HG02588 (cell line): Measurements from ENCODE around the gene NQO2.

Source experiments
- ATAC-seq: cut with Tn5 transposase; IDR thresholded peaks from one replicate; pipeline ENCODE4 v1.9.1; 2021; ENCODE audit warnings: mild to moderate bottlenecking, moderate library complexity; ENCODE audit not compliant: unreplicated experiment

Gene NQO2, protein sequence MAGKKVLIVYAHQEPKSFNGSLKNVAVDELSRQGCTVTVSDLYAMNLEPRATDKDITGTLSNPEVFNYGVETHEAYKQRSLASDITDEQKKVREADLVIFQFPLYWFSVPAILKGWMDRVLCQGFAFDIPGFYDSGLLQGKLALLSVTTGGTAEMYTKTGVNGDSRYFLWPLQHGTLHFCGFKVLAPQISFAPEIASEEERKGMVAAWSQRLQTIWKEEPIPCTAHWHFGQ

DNA sequence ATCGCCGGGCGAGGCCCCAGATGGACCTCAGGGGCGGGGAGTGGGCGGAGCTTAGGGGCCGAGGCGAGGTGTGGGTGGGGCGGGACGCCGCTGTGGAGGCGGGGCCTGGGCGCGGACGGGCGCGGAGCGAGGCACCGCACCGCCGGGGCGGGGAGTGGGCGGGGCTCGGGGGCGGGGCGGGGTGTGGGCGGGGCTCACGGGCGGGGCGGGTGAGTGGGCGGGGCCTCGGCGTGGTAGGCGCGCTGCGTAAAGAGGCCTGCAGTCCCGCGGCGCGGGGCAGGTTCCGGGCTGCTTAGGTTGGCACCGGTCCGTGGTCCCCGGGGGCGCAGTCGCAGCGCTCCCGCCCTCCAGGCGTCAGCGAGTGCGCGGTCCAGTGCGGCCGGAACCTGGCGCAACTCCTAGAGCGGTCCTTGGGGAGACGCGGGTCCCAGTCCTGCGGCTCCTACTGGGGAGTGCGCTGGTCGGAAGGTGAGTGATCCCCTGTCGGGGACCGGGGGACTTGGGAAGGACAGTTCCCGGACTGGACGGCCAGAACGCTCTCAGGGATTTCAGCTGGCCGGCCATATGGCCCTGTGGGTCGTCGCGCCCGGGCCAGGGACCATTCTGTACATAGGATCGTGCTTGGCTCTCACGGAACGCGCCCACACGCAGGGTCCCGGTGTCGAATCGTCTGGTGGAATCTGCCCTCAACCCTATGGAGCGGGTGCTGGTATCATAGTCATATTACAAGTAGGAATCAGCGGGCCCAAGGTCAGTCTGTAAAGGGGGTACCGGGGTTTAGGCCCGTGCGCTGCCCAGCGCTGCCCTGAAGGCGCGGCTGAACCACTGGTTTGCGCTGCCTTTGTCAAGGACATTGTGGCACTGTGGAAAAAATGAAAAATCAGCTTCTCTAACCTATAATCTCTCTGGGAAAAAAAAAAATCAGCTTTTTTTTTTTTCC is at the start of gene NQO2:
Gene NQO2, plus strand, starts transcription at position 277 of the 940 bp plus-strand sequence. CDS start 6,659 bp downstream, outside the sequence.
- ATAC-seq, result peak; percentile 72

DNA sequence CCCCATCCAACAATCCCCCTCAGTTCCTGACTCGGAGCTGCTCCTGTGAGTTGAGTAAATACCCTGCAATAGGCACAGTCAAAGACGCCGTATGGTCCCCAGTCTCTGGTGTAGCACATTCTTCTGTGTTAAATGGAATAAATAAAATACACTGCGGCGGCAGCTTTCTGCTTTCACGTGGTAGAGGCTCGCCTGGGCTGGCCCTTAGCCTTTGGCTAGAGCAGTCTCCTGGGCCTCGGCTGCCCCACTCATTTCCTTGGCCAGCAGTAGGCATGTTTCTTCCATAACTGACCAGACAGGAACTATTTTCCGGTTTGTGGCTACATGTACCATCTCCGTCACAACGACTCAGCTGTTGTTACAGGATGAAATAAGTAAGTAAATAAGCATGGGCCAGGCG is 49.0 kb upstream of the NQO2 start:
- no peak for ATAC-seq

- no peak for ATAC-seq
These were observed 48.0 kb upstream of the NQO2 start for GRCh38 chr6:2951728-2952127.

DNA sequence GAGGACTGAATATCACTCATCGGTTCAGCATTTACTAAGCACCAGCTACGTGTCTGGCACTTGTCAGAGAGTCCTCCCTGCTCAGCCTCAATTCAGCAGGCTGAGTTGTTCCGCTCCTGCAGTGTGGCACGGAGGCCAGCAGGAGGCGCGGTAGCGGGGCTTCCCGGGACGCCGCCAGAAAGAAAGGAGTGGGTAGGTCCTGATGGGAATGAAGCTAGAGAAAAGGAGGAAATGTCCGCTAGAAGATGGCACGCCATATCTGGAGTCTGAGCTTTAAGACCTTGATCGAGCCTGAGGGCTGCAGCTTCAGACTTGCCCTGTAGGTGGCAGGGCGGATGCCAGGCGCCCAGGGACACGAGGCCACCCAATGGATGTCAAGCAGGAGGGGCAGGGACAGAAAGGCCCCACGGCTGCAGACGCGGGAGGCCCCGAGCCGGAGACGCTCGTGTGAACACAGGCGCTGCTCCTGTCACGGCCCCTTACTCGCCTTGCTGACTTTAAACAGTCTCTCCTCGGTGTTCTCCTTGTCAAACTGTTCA is 47.1 kb upstream of the NQO2 start:
- peak; percentile 64 for ATAC-seq

DNA sequence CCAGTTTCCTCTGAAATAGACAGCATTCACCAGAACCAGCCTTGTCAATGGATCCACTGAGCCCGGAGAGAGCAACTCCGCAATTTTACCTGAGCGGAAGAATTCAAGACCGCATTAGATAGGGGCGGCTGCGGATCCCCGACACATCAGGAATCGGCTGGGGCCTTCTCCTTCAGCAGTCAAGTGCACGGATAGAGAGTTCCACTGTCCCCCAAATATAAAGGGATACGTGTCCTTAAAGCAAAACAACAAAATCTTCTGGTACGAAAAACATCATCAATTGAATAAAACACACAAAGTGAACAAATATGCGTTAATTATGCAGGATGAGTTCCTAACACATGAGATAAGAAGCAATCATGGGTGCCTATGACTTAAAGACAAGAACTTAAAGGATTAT is 46.6 kb upstream of the NQO2 start:
- no peak for ATAC-seq

DNA sequence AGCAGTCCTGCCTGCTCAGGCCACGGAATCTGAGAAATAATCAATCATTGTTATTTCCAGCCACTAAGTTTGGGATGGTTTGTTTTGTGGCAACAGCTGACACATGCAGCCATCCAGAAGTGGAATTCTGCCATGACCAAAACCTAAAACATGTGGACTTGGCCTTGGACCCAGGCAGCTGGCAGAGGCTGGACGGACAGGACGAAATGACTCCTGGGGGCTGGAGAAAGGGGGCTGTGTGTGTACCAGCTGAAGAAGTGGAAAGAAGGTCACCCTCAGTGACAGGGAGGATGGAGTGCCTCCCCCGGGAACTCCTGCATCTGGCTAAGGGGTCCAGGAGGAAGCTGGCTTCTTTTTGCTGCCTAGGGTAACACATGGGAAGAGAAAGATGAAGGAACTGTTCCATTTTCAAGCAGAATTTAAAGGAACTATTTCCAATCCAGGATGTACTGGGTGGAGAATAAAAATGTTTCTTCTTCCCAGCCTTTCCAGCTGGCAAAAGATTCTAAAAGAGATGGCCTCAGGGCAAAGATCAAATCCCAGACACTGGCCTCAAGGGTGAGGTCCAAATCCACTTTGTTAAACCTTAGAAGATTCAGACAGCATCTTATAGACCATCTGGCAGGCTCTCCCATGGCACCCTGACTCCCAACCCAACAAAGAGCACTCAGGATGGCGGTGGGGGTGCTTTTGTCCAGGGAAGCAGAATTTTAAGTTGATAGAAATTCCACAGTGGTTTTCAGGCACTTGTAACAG is 42.6 kb upstream of the NQO2 start:
- no peak for ATAC-seq

GRCh38 chr6:2957696-2958330 is 41.9 kb upstream of the NQO2 start:
- no peak for ATAC-seq

DNA sequence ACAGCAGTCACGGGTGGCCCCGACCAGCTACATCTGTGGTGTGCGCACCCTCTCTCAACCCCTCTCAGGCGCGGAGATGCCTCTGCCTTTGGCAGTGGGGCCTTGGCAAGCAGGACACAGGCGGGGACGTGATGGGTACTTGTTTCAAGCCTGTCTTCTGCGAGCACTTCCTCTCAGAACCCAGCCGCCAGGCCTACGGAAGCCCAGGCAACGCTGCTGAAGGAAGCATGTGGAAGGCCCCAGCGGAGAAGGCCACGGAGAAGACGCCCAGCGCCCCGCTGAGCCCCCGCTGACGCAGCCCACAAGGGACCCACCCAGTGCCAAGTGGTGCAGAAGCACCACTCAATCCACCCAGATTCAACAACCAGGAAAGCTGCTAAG is 41.4 kb upstream of the NQO2 start:
- no peak for ATAC-seq

DNA sequence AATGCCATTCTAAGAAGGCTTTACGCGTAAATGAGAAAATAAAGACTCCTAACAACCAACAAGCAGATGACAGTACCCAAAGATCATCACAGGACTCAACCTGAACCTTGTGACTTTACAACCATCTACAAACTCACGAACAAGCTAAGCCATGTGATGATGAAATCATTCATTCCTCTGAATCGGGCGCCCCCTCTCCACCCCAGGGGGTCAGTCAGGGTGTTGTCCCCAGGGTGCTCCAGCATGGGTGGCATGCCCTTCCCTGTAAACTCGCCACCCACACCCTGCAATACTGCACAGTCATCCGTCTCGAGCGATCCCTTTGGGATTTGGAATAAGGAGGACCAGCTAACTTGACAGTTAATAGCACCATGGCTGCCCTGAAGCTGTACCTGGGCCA is 40.9 kb upstream of the NQO2 start:
- no peak for ATAC-seq

DNA sequence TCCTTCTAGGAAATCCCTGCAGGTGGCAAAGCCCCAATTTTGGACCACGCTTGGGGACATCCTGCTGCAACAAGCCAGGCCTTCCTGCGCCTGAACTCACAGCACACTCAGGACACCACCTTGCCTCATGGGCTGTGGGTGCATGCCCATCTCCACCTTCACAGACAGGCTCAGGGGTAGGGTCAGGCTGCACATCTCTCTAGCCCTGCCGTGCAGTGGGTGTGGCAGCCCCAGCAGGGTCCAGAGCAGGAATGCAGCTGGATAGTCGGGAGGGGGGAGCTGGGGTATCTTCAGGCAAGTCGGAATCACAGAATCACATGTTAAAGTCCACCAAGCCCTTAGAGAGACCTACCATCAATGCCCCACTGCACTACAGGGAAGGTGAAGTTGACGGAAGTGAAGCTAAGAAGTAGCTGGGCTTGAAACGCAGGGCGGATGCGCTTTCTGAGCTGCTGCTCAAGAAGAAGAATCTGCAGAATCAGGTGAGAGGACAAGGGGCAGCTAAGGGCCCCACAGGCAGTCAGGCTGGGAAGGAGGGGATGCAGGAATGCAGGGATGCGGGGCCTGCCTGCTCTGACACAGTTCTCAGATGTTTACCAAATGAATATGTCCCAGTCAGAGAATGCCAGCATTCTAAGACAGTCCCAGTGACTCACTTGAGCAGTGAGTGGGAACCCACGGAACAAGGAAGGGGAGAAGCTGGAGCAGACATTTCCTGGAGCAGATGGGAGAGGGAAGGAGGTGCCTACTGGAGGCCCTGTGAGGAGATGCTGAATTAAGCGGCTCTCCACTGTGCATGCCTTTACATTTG is 39.6 kb upstream of the NQO2 start:
- no peak for ATAC-seq

DNA sequence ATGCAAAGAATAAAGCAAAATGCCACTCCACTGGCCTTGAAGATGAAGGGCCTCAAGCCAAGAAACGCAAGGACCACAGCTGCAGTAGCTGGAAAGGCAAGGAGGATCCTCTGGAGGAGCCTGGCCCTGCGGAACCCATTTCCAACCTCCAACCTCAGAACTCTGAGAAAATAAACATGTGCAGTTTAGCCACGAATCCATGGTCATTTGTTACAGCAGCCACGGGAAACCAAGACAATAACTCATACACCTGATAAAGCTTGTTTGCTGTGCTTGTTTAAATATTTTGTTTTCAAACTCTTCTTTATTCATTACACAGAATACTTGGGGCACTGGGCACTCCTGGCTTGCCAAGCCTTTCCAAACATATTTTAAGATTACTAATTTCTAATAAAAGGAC is 38.8 kb upstream of the NQO2 start:
- no peak for ATAC-seq

- ATAC-seq, result no peak
These were observed 38.2 kb upstream of the NQO2 start for GRCh38 chr6:2961506-2961905.

DNA sequence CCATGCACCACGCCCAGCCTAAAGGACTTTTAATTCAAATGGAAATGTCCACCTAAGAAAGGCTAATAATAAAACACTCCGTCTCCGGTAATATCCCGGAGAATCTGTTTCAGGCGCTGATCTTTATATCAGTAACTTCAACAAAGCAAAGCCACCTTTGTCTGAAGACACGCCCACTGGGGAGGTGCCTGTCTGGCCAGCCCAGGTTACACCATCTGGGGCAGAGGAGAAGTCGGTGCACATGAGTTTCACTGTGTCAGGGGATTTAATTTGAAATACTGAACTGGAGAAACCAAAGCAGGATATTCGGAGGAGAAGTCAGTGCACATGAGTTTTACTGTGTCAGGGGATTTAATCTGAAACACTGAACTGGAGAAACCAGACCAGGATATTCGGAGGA is 37.7 kb upstream of the NQO2 start:
- ATAC-seq, result no peak

GRCh38 chr6:2962636-2963035 is 37.1 kb upstream of the NQO2 start:
- no peak for ATAC-seq

GRCh38 chr6:2963756-2964155 is 35.9 kb upstream of the NQO2 start:
- no peak for ATAC-seq

GRCh38 chr6:2964793-2965505 is 34.7 kb upstream of the NQO2 start:
- ATAC-seq, result no peak

DNA sequence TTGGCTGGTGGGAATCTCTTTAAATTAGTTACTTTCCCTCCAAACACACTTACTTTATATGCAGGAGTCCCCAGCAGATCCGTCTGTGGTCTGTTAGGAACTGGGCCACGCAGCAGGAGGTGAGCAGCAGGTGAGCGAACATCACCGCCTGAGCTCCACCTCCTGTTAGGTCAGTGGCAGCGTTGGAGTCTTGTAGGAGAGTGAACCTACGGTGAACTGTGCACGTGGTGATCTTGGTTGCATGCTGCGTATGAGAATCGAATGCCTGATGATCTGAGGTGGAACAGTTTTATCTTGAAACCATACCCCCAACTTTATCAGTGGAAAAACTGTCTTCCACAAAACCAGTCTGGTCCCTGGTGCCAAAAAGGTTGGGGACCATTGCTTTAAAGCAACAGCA is 33.3 kb upstream of the NQO2 start:
- no peak for ATAC-seq

DNA sequence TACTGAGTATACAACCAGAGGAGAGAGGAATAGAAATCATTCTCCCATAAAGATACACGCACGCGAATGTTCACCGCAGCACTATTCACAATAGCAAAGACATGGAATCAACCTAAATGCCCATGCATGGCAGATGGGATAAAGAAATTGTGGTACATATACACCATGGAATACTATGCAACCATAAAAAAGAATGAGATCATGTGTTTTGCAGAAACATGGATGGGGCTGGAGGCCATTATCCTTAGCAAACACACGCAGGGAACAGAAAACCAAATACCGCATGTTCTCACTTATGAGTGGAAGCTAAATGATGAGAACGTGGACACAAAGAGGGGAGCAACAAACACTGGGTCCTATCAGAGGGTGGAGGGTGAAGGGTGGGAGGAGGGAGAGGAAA is 31.8 kb upstream of the NQO2 start:
- ATAC-seq, result no peak

- no peak for ATAC-seq
These were observed 31.0 kb upstream of the NQO2 start for GRCh38 chr6:2968600-2969135.
